K562 (cell line): ENCODE results near the gene RPL22. TPM values are rescaled to one million over a fixed set of nuclear protein-coding genes. Genes with fewer than 3 reads are reported as not detected.

ENCODE experiments used
- CEBPB ChIP-seq: fragments of 450-650 bp; IDR thresholded peaks from 2 replicates; pipeline ENCODE4 v1.6.1; 2016; ENCODE audit warnings: missing genetic modification characterization, missing compliant biosample characterization
- CHD2 ChIP-seq: IDR thresholded peaks from 2 replicates; pipeline ENCODE4 v1.6.1; 2011; ENCODE audit warnings: low read depth, low read length
- NELFE ChIP-seq: IDR thresholded peaks from 2 replicates; pipeline ENCODE4 v1.6.1; 2011; ENCODE audit warnings: mild to moderate bottlenecking; ENCODE audit not compliant: insufficient read depth, insufficient read length
- RFX5 ChIP-seq: IDR thresholded peaks from 2 replicates; pipeline ENCODE4 v1.6.1; 2011; ENCODE audit warnings: low read depth, mild to moderate bottlenecking, improper control_type of control experiment, low read length
- YY1 ChIP-seq, 3 experiments: IDR thresholded peaks; 2 replicates each; pipeline ENCODE4 v1.6.1; 2011; ENCODE audit warnings: low read length in 2 of 3, mild to moderate bottlenecking in 2 of 3, moderate library complexity in 2 of 3, borderline replicate concordance in 1 of 3, control low read depth in 1 of 3, low read depth in 1 of 3; ENCODE audit not compliant: insufficient read depth in 3 of 3, insufficient replicate concordance in 2 of 3, control insufficient read depth in 1 of 3, insufficient read length in 1 of 3; ENCODE audit errors: extremely low read depth in 1 of 3
- ZBTB12 ChIP-seq: fragments of 250-450 bp; sonication (Bioruptor Pico); IDR thresholded peaks from 2 replicates; pipeline ENCODE4 v1.4.0; 2020
- ZC3H8 ChIP-seq: fragments of 450-650 bp; IDR thresholded peaks from 2 replicates; pipeline ENCODE4 v1.6.1; 2017
- ZEB2 ChIP-seq: fragments of 450-650 bp; IDR thresholded peaks from 2 replicates; pipeline ENCODE4 v1.6.1; 2016
- ZNF740 ChIP-seq, 3 experiments: fragments of 200-800 bp in 1 of 3; sonication (Bioruptor generic) in 1 of 3; sonication (generic) in 1 of 3; formaldehyde crosslinking in 1 of 3; IDR thresholded peaks; 2 replicates each; pipeline versions ENCODE4 v1.6.1 to v1.8.0; 2016 to 2022; ENCODE audit warnings: mild to moderate bottlenecking in 2 of 3, missing compliant biosample characterization in 2 of 3, missing genetic modification characterization in 2 of 3, missing genetic modification reagents in 1 of 3
- polyA plus RNA-seq, 8 experiments: library from polyadenylated mRNA; depleted of rRNA in 4 of 8; stranded (reverse) in 5 of 8; unstranded in 3 of 8; fragments of >200 nt; fragmentation: Nextera tagmentation in 2 of 8; fragmentation: Illumina TruSeq in 1 of 8; extraction: Ambion mirVana in 2 of 8; extraction: Trizol in 1 of 8; gene quantifications; 2 replicates each; pipeline versions ENCODE4 v1.2.1 to v1.2.3, GENCODE V29; 2011 to 2014; ENCODE audit warnings: inconsistent platforms in 1 of 8, missing spikeins in 1 of 8
- total RNA-seq, 7 experiments: library from RNA; depleted of rRNA in 6 of 7; stranded (reverse); fragments of >200 nt in 6 of 7; fragmentation: Illumina TruSeq in 2 of 7; extraction: Trizol in 2 of 7; gene quantifications; 2 replicates each; pipeline versions ENCODE4 v1.2.1 to v1.2.3, GENCODE V29; 2011 to 2021; ENCODE audit warnings: low replicate concordance in 1 of 7

The RPL22 gene
- total and polyA plus RNA-seq, 9 of the 15 experiments (the other 6 are each of a cell fraction or from before 2014, with no cell fraction given) = 467 to 1,165 (median 607) TPM

GRCh38 chr1:6197746-6198427 is 1.5 kb downstream of the RPL22 start (continued):
- TF ChIP-seq YY1 (IDR thresholded peaks at IDR 0.05; ENCODE audit: borderline replicate concordance in 1 of 3, control insufficient read depth in 1 of 3, extremely low read depth in 1 of 3, insufficient read depth in 3 of 3, insufficient read length in 1 of 3, insufficient replicate concordance in 2 of 3, low read depth in 1 of 3, low read length in 2 of 3) (no peak), ZBTB12 (CRISPR knock-in tag) (no peak), CEBPB (tag) (0 out of 2 replicates have a peak, but pooled peaks have one; percentile 8), ZEB2 (no peak), ZC3H8 (0 out of 2 replicates have a peak, but pooled peaks have one; percentile 12), RFX5 (no peak), NELFE (no peak), ZNF740 (CRISPR knock-in tag; IDR thresholded peaks at IDR 0.05) (0 out of 2 replicates have a peak, but pooled peaks have one; percentile 7), ZNF740 (tag; IDR thresholded peaks at IDR 0.05) (no peak), CHD2 (no peak)
